Natural killer cell (primary cell): Measurements from ENCODE around the gene CACNA1D. TPM values are rescaled to one million over a fixed set of nuclear protein-coding genes. Genes with fewer than 3 reads are reported as not detected.
A peak's percentile ranks its signal among the peaks of the same experiment; 100 is the strongest.
"Not testable (repeated sequence)": the region's sequence is repeated elsewhere in the genome, so short reads cannot be mapped to it uniquely, and the experiment has no call there.

Experiments used
- ATAC-seq, 3 donors: fragments of 150-1000 bp in 2 of 3; fragments of 200-7000 bp in 1 of 3; cut with Tn5 transposase; 1 replicate in 1 of 3; 2 replicates in 2 of 3; pipeline ENCODE4 v1.10.0; 2021; ENCODE audit warnings: mild to moderate bottlenecking in 2 of 3, moderate library complexity in 2 of 3
- DNase-seq, 2 donors: peaks; one replicate each; pipeline versions ENCODE4 v3.0.0 to v3.0.0-alpha.2; 2013 to 2021; ENCODE audit warnings: mixed read lengths in 1 of 2
- H3K27ac ChIP-seq: one replicate; pipeline ENCODE4 v1.5.1; 2013; ENCODE audit warnings: mild to moderate bottlenecking, low read length
- H3K27me3 ChIP-seq: one replicate; pipeline ENCODE4 v1.6.1; 2013; ENCODE audit warnings: low read length; ENCODE audit not compliant: control insufficient read depth, insufficient read depth
- H3K36me3 ChIP-seq: one replicate; pipeline ENCODE4 v1.6.1; 2013; ENCODE audit warnings: low read length; ENCODE audit not compliant: control insufficient read depth, insufficient read depth
- H3K4me1 ChIP-seq: one replicate; pipeline ENCODE4 v1.6.1; 2013; ENCODE audit warnings: low read length; ENCODE audit not compliant: control insufficient read depth, insufficient read depth
- H3K4me3 ChIP-seq: one replicate; pipeline ENCODE4 v1.5.1; 2013; ENCODE audit warnings: low read length
- H3K9me3 ChIP-seq: one replicate; pipeline ENCODE4 v1.6.1; 2013; ENCODE audit warnings: low read length; ENCODE audit not compliant: control insufficient read depth, insufficient read depth
- H3K27ac Mint-ChIP-seq, 2 donors: one replicate each; pipeline ENCODE4 v1.8.0; 2022; ENCODE audit warnings: mild to moderate bottlenecking in 2 of 2, mixed read lengths in 2 of 2, moderate library complexity in 1 of 2
- H3K27me3 Mint-ChIP-seq, 2 donors: one replicate each; pipeline ENCODE4 v1.8.0; 2022; ENCODE audit warnings: low read depth in 2 of 2, mixed read lengths in 2 of 2
- H3K36me3 Mint-ChIP-seq: one replicate; pipeline ENCODE4 v1.8.0; 2022; ENCODE audit warnings: mixed read lengths
- H3K4me1 Mint-ChIP-seq, 2 donors: one replicate each; pipeline ENCODE4 v1.8.0; 2022; ENCODE audit warnings: mixed read lengths in 2 of 2
- H3K4me3 Mint-ChIP-seq: one replicate; pipeline ENCODE4 v1.8.0; 2022; ENCODE audit warnings: mild to moderate bottlenecking, moderate library complexity, mixed read lengths
- H3K9me3 Mint-ChIP-seq, 2 donors: one replicate each; pipeline ENCODE4 v1.8.0; 2022; ENCODE audit warnings: mixed read lengths in 2 of 2
- WGBS: methylation state at CpG from one replicate; pipeline ENCODE4 v1.1.7; 2013; ENCODE audit warnings: missing lambda C conversion rate; ENCODE audit not compliant: insufficient coverage; 5-methylcytosine and 5-hydroxymethylcytosine counted together
- intact Hi-C: fragments of 100-400 bp; cut with micrococcal nuclease; formaldehyde crosslinking; loops from one replicate; pipeline ENCODE4 v1.14.2; 2022
- total RNA-seq, 4 donors: library from RNA; stranded (reverse); fragments of 120-200 nt in 1 of 4; gene quantifications; one replicate each; pipeline versions ENCODE4 v1.2.3 to v1.2.4, GENCODE V29; 2013 to 2022
- TF ChIP-seq, protein P1 (sequence below): fragments of 200-600 bp; IDR thresholded peaks from one replicate; pipeline ENCODE4 v1.8.0; 2022; ENCODE audit warnings: antibody characterized with exemption

Gene CACNA1D
- 10 to 100 TPM in 1 of 3 donors, under 1 TPM in 1, not detected in 1; 0.54 to 10.1 TPM for total RNA-seq
- total RNA-seq (2013) = 0.16 TPM

DNA sequence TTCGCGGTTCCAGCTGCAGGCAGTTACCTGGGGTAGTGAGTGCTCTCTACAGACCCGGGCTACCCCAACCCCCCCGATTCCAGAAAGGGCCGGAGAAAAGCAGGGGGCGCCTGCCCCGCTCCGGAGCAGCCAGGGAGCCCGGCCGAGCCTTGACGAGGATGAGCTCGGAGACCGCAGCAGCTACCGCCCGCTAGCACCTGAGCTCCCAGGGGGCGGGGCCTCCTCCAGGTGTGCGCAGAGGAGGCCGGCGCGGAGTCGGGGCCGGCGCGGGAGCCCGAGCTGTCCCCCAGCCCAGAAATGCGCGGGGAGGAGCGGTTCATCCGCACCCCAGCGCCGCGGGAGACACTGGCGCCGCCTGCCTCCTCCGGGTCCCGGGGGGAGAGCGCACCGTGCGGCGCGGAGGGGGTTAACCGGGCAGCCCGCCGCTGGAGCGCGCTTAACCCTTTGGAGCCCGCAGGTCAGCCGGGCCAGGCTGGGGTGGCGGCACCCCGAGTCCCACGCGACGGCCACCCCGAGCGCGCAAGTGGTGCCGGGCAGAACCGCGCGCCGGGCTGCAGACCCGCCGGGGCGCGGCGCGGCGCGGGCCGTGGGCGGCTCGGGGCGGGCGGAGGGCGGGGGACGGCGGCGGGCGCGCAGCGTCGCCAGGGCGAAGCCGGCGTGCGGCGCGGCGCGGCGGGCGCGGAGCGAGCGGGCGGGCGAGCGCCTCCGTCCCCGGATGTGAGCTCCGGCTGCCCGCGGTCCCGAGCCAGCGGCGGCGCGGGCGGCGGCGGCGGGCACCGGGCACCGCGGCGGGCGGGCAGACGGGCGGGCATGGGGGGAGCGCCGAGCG lies at the start of gene CACNA1D:
Gene CACNA1D, plus strand, starts transcription at position 649 of the 829 bp plus-strand sequence. CDS start 556 bp downstream, outside the sequence.
- Mint-ChIP-seq H3K27ac (no peak within 1 kb of the TSS), H3K9me3 (no peaks in the 10 kb centered on the region), H3K27me3 (peaks cover 56 to 69% of the 10 kb centered on the region in 2 donors), H3K4me3 (peak within 1 kb of the TSS; percentile 55), H3K4me1 (no peaks in the 10 kb centered on the region), H3K36me3 (no peaks in the 10 kb centered on the region)
- intact Hi-C loops = no loop called here
- no peak within 1 kb of the TSS for H3K27ac ChIP-seq
- H3K27me3 ChIP-seq = peaks cover 22% of the 10 kb centered on the region
- DNase-seq (no peak), ATAC-seq (peak in 1 of 3 donors; percentile 59)
- peaks cover 12% of the 10 kb centered on the region for H3K4me1 ChIP-seq
- 1% methylated on average over 122 of the region's 122 CpGs for whole genome bisulfite sequencing
- no peaks in the 10 kb centered on the region for H3K9me3 ChIP-seq
- no peak within 1 kb of the TSS for H3K4me3 ChIP-seq
- H3K36me3 ChIP-seq = no peaks in the 10 kb centered on the region
- TF ChIP-seq, protein P1, sequence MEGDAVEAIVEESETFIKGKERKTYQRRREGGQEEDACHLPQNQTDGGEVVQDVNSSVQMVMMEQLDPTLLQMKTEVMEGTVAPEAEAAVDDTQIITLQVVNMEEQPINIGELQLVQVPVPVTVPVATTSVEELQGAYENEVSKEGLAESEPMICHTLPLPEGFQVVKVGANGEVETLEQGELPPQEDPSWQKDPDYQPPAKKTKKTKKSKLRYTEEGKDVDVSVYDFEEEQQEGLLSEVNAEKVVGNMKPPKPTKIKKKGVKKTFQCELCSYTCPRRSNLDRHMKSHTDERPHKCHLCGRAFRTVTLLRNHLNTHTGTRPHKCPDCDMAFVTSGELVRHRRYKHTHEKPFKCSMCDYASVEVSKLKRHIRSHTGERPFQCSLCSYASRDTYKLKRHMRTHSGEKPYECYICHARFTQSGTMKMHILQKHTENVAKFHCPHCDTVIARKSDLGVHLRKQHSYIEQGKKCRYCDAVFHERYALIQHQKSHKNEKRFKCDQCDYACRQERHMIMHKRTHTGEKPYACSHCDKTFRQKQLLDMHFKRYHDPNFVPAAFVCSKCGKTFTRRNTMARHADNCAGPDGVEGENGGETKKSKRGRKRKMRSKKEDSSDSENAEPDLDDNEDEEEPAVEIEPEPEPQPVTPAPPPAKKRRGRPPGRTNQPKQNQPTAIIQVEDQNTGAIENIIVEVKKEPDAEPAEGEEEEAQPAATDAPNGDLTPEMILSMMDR = no peak

DNA sequence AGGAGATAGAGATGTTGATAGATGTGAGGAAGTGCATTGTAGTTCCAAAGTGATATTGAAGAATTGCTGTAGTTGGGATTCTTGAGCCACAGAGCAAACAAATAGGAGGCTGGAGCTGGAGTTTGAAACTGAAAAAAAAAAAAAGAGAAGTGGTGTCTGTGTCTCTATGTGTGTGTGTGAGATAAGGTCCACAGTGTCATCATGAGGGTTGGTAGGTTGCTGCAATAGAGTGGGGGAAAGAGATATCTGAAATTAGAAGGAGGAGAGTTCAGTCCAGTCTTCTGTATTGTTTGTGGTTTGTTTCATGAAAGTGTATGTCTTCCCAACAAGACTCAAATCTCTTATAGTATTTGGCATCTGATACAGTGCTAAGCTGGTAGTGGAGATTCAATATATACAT lies 37.3 kb upstream of the CACNA1D start:
- H3K36me3 Mint-ChIP-seq = no peaks in the 10 kb centered on the region
- Histone ChIP-seq H3K4me1 (no peaks in the 10 kb centered on the region), H3K4me3 (no peak overlapping the region), H3K36me3 (no peaks in the 10 kb centered on the region), H3K9me3 (no peaks in the 10 kb centered on the region), H3K27me3 (no peaks in the 10 kb centered on the region), H3K27ac (no peak overlapping the region)
- TF ChIP-seq, protein P1 = no peak
- H3K4me1 Mint-ChIP-seq = no peaks in the 10 kb centered on the region
- peaks cover 6 to 8% of the 10 kb centered on the region in 2 donors for H3K27me3 Mint-ChIP-seq
- no peak overlapping the region for H3K4me3 Mint-ChIP-seq
- ATAC-seq (peak in 1 of 3 donors; percentile 62), DNase-seq (no peak)
- intact Hi-C loops = no loop called here
- H3K9me3 Mint-ChIP-seq = no peaks in the 10 kb centered on the region
- H3K27ac Mint-ChIP-seq = no peak overlapping the region

DNA sequence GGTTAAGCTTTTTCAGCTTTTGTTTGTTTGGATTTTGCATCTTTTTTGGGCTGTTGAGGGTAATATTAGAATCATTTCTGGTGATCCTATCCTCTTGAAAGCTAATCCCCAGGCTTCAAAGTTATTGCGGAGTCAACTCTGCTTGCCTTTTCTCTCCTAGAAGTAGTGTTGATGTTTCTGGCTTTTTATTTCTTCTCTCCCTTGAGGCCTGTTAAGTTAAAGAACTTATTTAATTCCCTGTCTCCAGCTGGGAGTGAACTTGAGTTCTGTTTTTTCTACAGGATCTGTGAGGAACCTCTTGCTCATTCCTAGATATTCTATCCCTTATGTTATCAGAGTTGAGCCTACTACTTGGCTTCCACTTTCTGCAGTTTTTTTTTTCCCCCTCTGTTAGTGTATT lies 34.1 kb upstream of the CACNA1D start:
- Histone ChIP-seq H3K27me3 (no peaks in the 10 kb centered on the region), H3K4me1 (no peaks in the 10 kb centered on the region), H3K27ac (no peak overlapping the region), H3K9me3 (no peaks in the 10 kb centered on the region), H3K4me3 (no peak overlapping the region), H3K36me3 (no peaks in the 10 kb centered on the region)
- intact Hi-C loops = no loop called here
- H3K27me3 Mint-ChIP-seq = peaks cover 18 to 39% of the 10 kb centered on the region in 2 donors
- ATAC-seq (no peak), DNase-seq (no peak)
- no peaks in the 10 kb centered on the region for H3K9me3 Mint-ChIP-seq
- TF ChIP-seq, protein P1 = no peak
- no peak overlapping the region for H3K4me3 Mint-ChIP-seq
- H3K36me3 Mint-ChIP-seq = no peaks in the 10 kb centered on the region
- H3K27ac Mint-ChIP-seq = no peak overlapping the region
- no CpG with 5 or more reads among the region's 1 CpG for WGBS
- H3K4me1 Mint-ChIP-seq = no peaks in the 10 kb centered on the region

DNA sequence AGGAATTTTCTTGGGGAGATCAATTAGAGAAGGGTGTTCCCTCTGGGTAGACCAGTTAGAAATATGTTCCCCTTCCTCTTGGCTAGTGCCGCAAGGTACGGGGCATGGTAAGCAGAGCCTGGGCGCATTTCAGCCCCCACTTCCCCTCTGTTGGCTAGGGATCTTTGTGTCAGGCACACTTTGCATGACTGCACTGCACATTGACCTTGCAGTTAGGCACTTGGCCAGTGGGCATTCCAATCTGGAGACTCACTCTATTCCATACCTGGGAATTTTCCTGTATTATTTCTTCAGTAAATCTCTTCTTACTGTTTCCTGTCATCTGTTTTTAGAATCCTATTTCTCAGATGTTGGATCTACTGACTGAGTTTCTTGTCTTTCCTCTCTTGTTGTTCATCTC lies 30.0 kb upstream of the CACNA1D start:
- no peaks in the 10 kb centered on the region for H3K27me3 ChIP-seq
- no peaks in the 10 kb centered on the region for H3K4me1 Mint-ChIP-seq
- peaks cover 15 to 43% of the 10 kb centered on the region in 2 donors for H3K27me3 Mint-ChIP-seq
- no peak overlapping the region for H3K4me3 ChIP-seq
- no peaks in the 10 kb centered on the region for H3K36me3 ChIP-seq
- H3K4me3 Mint-ChIP-seq = no peak overlapping the region
- intact Hi-C loops = no loop called here
- H3K9me3 ChIP-seq = no peaks in the 10 kb centered on the region
- H3K9me3 Mint-ChIP-seq = no peaks in the 10 kb centered on the region
- H3K4me1 ChIP-seq = no peaks in the 10 kb centered on the region
- no peak overlapping the region for H3K27ac ChIP-seq
- DNase-seq (no peak), ATAC-seq (no peak)
- H3K27ac Mint-ChIP-seq = no peak overlapping the region
- no peaks in the 10 kb centered on the region for H3K36me3 Mint-ChIP-seq
- TF ChIP-seq, protein P1 = no peak
- 96% methylated on average over 3 of the region's 3 CpGs for WGBS

DNA sequence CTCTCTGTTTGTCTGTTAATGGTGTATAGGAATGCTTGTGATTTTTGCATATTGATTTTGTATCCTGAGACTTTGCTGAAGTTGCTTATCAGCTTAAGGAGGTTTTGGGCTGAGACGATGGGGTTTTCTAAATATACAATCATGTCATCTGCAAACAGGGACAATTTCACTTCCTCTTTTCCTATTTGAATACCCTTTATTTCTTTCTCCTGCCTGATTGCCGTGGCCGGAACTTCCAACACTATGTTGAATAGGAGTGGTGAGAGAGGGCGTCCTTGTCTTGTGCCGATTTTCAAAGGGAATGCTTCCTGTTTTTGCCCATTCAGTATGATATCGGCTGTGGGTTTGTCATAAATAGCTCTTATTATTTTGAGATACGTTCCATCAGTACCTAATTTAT lies 24.7 kb upstream of the CACNA1D start:
- H3K4me3 ChIP-seq, H3K9me3 Mint-ChIP-seq, H3K36me3 ChIP-seq, H3K27ac Mint-ChIP-seq, H3K36me3 Mint-ChIP-seq, H3K27me3 ChIP-seq, intact Hi-C loops, H3K4me1 ChIP-seq, H3K4me1 Mint-ChIP-seq, H3K4me3 Mint-ChIP-seq, ATAC-seq, DNase-seq, H3K9me3 ChIP-seq, H3K27ac ChIP-seq: not testable (repeated sequence)
- 93% methylated on average over 4 of the region's 7 CpGs for WGBS
- H3K27me3 Mint-ChIP-seq = peaks cover 25 to 36% of the 10 kb centered on the region in 2 donors
